ENCODE measurements around the gene U2SURP. TPM values are rescaled to one million over a fixed set of nuclear protein-coding genes. Genes with fewer than 3 reads are reported as not detected.

The U2SURP gene
- total RNA-seq, 1 experiment from 2014 or later, result 135 TPM

DNA sequence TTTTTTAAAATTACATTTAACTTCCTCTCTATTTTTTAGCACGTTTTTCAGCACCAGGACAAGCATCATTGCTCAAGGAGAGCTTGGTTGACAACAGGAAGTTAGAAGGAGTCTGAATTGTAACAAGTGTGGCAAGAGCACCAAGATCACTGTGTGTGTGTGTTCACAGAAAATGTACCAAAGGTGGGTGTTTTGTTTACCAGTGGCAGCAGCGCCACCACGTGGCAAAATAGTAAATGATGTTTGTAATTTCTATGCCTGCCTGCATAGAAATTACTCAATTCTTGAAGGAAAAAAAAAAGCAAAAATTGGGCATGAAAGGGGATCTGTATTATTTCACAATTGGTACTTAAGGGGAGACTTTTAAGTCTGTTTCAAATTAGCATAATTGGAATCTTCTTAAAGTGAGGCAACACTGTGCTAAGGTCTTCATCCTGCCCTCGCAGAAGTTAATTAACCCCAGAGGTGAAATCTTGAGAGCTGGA, 7.4 kb upstream of the U2SURP start:
- Histone ChIP-seq H4K20me1 (ENCODE audit: insufficient read depth, low read depth, low read length) (no peaks in the 10 kb centered on the region), H3K4me2 (ENCODE audit: low read depth, low read length, poor library complexity, severe bottlenecking) (no peak overlapping the region), H3K27me3 (ENCODE audit: low read length) (no peaks in the 10 kb centered on the region), H3K27ac (ENCODE audit: low read length) (no peak overlapping the region), H3K9ac (ENCODE audit: low read length) (no peak overlapping the region), H3K9me3 (ENCODE audit: low read length) (no peaks in the 10 kb centered on the region), H2AFZ (ENCODE audit: low read length) (no peak overlapping the region), H3K79me2 (ENCODE audit: low read length) (no peaks in the 10 kb centered on the region), H3K4me3 (ENCODE audit: low read length) (no peak overlapping the region), H3K36me3 (ENCODE audit: insufficient read depth, low read length) (no peaks in the 10 kb centered on the region), H3K4me1 (ENCODE audit: low read length) (peaks cover 6% of the 10 kb centered on the region), H3K9me2 (replicated peaks; ENCODE audit: insufficient read depth, low read length) (no peaks in the 10 kb centered on the region)
- peak; percentile 80 for DNase-seq

DNA sequence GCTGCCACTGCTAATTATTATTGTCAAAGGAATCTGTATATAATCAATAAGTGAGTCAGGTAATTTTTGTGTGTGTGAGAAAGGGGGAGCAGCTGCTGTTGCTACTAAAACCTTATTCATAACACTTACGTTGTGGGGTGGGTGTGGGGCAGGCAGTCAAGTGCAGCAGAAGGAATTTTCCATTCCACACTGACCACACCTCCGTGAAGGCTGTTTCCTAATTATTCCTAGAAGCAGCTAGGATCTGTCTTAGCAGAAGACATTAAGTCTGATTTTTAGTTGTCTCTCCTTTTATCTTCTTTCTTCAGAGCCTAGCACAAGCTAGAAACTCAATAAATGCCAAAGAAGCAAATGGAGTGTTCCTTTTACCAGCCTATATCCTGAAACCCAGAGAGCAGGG, 4.0 kb upstream of the U2SURP start:
- no peak overlapping the region for H3K4me3 ChIP-seq (ENCODE audit: low read length)
- peaks cover 17% of the 10 kb centered on the region for H3K79me2 ChIP-seq (ENCODE audit: low read length)
- no peaks in the 10 kb centered on the region for H3K9me2 ChIP-seq (replicated peaks; ENCODE audit: insufficient read depth, low read length)
- H3K27me3 ChIP-seq (ENCODE audit: low read length), result no peaks in the 10 kb centered on the region
- no peak for DNase-seq
- H3K4me2 ChIP-seq (ENCODE audit: low read depth, low read length, poor library complexity, severe bottlenecking), result no peak overlapping the region
- no peak overlapping the region for H3K9ac ChIP-seq (ENCODE audit: low read length)
- no peaks in the 10 kb centered on the region for H4K20me1 ChIP-seq (ENCODE audit: insufficient read depth, low read depth, low read length)
- no peak overlapping the region for H2AFZ ChIP-seq (ENCODE audit: low read length)
- H3K27ac ChIP-seq (ENCODE audit: low read length), result no peak overlapping the region
- H3K36me3 ChIP-seq (ENCODE audit: insufficient read depth, low read length), result no peaks in the 10 kb centered on the region
- H3K9me3 ChIP-seq (ENCODE audit: low read length), result no peaks in the 10 kb centered on the region
- H3K4me1 ChIP-seq (ENCODE audit: low read length), result peaks cover 13% of the 10 kb centered on the region

DNA sequence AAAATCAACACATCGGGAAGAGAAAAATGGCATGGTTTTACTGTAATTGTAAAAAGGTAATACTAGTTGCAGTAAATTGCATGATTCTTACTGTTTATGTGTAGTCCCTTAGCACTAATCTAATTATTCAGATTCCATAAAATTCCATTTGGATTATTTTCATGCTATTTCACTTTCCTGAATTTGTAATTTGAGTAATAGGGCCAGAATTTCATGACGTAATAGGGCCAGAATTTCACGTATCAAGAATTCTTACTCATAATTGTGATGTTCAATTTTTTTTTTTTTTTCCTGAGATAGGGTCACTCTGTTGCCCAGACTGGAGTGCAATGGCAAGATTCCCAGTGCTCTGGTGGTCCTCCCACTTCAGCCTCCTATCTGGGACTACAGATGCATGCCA, 2.9 kb upstream of the U2SURP start:
- no peaks in the 10 kb centered on the region for H3K9me3 ChIP-seq (ENCODE audit: low read length)
- no peak overlapping the region for H3K27ac ChIP-seq (ENCODE audit: low read length)
- DNase-seq, result no peak
- peaks cover 19% of the 10 kb centered on the region for H3K4me1 ChIP-seq (ENCODE audit: low read length)
- H3K4me3 ChIP-seq (ENCODE audit: low read length), result no peak overlapping the region
- H2AFZ ChIP-seq (ENCODE audit: low read length), result no peak overlapping the region
- no peaks in the 10 kb centered on the region for H3K36me3 ChIP-seq (ENCODE audit: insufficient read depth, low read length)
- no peaks in the 10 kb centered on the region for H3K27me3 ChIP-seq (ENCODE audit: low read length)
- peaks cover 28% of the 10 kb centered on the region for H3K79me2 ChIP-seq (ENCODE audit: low read length)
- H3K9ac ChIP-seq (ENCODE audit: low read length), result no peak overlapping the region
- no peak overlapping the region for H3K4me2 ChIP-seq (ENCODE audit: low read depth, low read length, poor library complexity, severe bottlenecking)
- H4K20me1 ChIP-seq (ENCODE audit: insufficient read depth, low read depth, low read length), result no peaks in the 10 kb centered on the region
- H3K9me2 ChIP-seq (replicated peaks; ENCODE audit: insufficient read depth, low read length), result no peaks in the 10 kb centered on the region

DNA sequence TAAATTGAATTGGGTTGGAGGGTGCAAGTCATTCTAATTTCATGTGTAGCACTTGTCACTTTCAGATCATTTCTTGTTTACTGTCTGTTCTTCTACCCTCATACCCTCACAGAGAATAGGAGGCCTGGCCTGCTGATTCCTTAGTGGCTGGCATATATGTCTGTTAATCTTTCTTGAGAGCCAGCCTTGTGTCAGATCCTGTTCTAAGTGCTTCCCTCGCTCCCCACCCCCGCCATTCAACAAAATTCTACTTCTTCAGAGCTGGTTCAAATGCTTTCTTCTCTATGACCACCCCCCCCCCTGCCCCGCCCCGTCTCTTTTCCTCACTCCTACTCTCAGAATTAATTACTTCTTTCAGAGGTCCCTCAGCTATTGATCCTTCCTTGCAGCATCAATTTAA, 1.5 kb upstream of the U2SURP start:
- H3K9ac ChIP-seq (ENCODE audit: low read length), result no peak overlapping the region
- H3K9me3 ChIP-seq (ENCODE audit: low read length), result no peaks in the 10 kb centered on the region
- no peak overlapping the region for H2AFZ ChIP-seq (ENCODE audit: low read length)
- H3K79me2 ChIP-seq (ENCODE audit: low read length), result peaks cover 42% of the 10 kb centered on the region
- H3K4me2 ChIP-seq (ENCODE audit: low read depth, low read length, poor library complexity, severe bottlenecking), result peak overlapping the region; percentile 93
- DNase-seq, result no peak
- H3K9me2 ChIP-seq (replicated peaks; ENCODE audit: insufficient read depth, low read length), result no peaks in the 10 kb centered on the region
- H3K27ac ChIP-seq (ENCODE audit: low read length), result no peak overlapping the region
- peaks cover 27% of the 10 kb centered on the region for H3K4me1 ChIP-seq (ENCODE audit: low read length)
- H4K20me1 ChIP-seq (ENCODE audit: insufficient read depth, low read depth, low read length), result peaks cover 3% of the 10 kb centered on the region
- H3K4me3 ChIP-seq (ENCODE audit: low read length), result no peak overlapping the region
- H3K27me3 ChIP-seq (ENCODE audit: low read length), result no peaks in the 10 kb centered on the region
- no peaks in the 10 kb centered on the region for H3K36me3 ChIP-seq (ENCODE audit: insufficient read depth, low read length)

DNA sequence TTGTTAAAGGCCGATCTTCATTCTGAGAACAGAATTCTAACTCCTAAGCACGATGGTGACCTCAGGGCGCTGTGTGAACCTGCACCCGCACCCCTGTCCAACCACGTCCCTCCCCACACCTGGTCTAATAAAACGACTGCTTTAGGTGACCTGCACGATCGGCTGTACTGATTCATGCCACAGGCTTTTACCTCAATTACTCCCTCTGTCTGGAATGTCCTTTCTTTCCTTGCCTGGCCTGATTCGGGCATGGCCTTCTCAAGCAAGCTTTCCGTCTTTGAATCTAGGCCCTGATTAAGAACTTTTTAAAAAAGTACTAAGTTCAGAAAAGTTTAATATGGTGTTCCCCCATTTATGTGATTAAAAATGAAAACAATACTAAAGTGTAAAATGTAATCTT, 842 bp upstream of the U2SURP start:
- Histone ChIP-seq H3K27ac (ENCODE audit: low read length) (peak overlapping the region; percentile 80), H3K4me3 (ENCODE audit: low read length) (peak overlapping the region; percentile 99), H3K4me1 (ENCODE audit: low read length) (peaks cover 34% of the 10 kb centered on the region), H3K4me2 (ENCODE audit: low read depth, low read length, poor library complexity, severe bottlenecking) (peak overlapping the region; percentile 93), H3K36me3 (ENCODE audit: insufficient read depth, low read length) (0 out of 2 replicates have a peak, but pooled peaks cover 3% of the 10 kb centered on the region), H3K9ac (ENCODE audit: low read length) (peak overlapping the region; percentile 94), H3K9me2 (replicated peaks; ENCODE audit: insufficient read depth, low read length) (no peaks in the 10 kb centered on the region), H2AFZ (ENCODE audit: low read length) (peak overlapping the region; percentile 88), H3K9me3 (ENCODE audit: low read length) (no peaks in the 10 kb centered on the region), H3K27me3 (ENCODE audit: low read length) (no peaks in the 10 kb centered on the region), H4K20me1 (ENCODE audit: insufficient read depth, low read depth, low read length) (peaks cover 9% of the 10 kb centered on the region), H3K79me2 (ENCODE audit: low read length) (peaks cover 48% of the 10 kb centered on the region)
- no peak for DNase-seq

DNA sequence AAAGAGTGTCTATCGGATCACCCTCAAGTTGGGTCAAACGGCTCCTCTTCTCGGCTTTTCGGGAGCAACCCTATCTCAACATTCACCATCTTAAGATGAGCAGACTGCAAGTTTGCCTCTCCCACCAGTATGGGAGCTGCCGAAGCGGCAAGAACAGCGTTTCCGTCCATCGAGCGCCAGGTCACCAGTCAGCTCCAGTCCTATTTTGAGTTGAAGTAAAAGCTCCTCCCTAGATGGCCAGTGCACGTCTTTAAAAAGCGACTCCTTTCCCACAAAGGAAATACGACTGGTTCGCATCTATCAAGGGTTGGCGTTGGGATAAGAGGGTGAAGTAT, 369 bp upstream of the U2SURP start:
- Histone ChIP-seq H4K20me1 (ENCODE audit: insufficient read depth, low read depth, low read length) (peaks cover 14% of the 10 kb centered on the region), H2AFZ (ENCODE audit: low read length) (peak overlapping the region; percentile 88), H3K36me3 (ENCODE audit: insufficient read depth, low read length) (0 out of 2 replicates have a peak, but pooled peaks cover 3% of the 10 kb centered on the region), H3K27me3 (ENCODE audit: low read length) (no peaks in the 10 kb centered on the region), H3K4me1 (ENCODE audit: low read length) (peaks cover 38% of the 10 kb centered on the region), H3K9ac (ENCODE audit: low read length) (peak overlapping the region; percentile 94), H3K27ac (ENCODE audit: low read length) (peak overlapping the region; percentile 80), H3K9me3 (ENCODE audit: low read length) (no peaks in the 10 kb centered on the region), H3K79me2 (ENCODE audit: low read length) (peaks cover 53% of the 10 kb centered on the region), H3K4me3 (ENCODE audit: low read length) (peak overlapping the region; percentile 99), H3K9me2 (replicated peaks; ENCODE audit: insufficient read depth, low read length) (no peaks in the 10 kb centered on the region), H3K4me2 (ENCODE audit: low read depth, low read length, poor library complexity, severe bottlenecking) (peak overlapping the region; percentile 93)
- DNase-seq, result peak; percentile 93

DNA sequence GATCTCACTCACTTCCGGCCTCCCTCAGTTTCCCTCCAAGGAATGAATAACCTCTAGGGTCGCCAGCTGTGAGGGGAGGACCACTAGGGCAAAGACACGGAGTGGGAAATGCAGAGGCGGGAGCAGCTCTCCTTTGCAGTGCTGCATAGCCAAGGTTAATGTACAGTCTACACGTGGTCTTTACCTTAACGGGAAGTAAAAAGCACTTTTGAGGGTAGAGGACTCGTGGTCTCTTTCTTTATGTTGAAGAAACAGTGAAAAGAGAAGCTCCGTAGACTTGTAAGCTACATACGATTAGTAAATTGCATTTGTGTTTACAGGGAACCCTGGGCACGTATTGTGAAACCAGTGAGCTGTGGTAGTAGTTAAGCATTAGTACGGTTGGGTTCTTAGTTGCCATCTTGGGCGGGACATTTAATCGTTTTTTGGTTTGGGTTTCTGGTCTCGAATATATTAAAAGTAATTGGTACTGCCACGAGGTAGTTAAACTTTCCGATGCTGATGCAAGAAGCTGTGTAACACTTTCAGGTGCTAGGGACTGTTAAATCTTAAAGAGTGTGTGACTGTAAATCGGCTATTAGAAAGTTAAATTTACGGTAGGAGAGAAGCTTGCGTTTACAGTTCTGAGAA, 828 bp downstream of the U2SURP start:
- Histone ChIP-seq H3K9ac (ENCODE audit: low read length) (peak overlapping the region; percentile 94), H3K9me3 (ENCODE audit: low read length) (no peaks in the 10 kb centered on the region), H3K9me2 (replicated peaks; ENCODE audit: insufficient read depth, low read length) (no peaks in the 10 kb centered on the region), H3K27ac (ENCODE audit: low read length) (peak overlapping the region; percentile 80), H3K36me3 (ENCODE audit: insufficient read depth, low read length) (0 out of 2 replicates have a peak, but pooled peaks cover 3% of the 10 kb centered on the region), H2AFZ (ENCODE audit: low read length) (peak overlapping the region; percentile 44; the same call in 1 of the 2 replicates), H3K4me2 (ENCODE audit: low read depth, low read length, poor library complexity, severe bottlenecking) (peak overlapping the region; percentile 93), H4K20me1 (ENCODE audit: insufficient read depth, low read depth, low read length) (peaks cover 26% of the 10 kb centered on the region), H3K27me3 (ENCODE audit: low read length) (no peaks in the 10 kb centered on the region), H3K4me3 (ENCODE audit: low read length) (peak overlapping the region; percentile 99), H3K4me1 (ENCODE audit: low read length) (peaks cover 50% of the 10 kb centered on the region), H3K79me2 (ENCODE audit: low read length) (peaks cover 65% of the 10 kb centered on the region)
- peak; percentile 77 for DNase-seq

DNA sequence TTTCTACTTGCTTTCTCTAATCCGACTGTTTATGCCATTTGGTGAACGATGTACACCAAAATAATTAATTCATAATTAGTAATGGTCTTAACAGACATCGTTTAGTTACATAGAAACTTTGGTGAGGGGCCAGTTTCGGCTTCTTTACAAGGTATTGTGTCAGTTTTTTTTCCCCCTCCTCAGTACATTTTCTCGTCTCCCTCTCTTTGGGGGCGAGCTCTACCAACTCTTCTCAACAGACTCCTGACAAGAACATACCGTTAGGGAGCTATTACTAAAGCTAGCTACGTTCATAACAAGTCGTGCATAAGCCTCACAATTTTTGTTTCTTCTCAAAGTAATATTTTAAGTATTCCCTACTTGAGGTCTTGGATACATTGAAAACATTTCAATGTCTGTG, 1.4 kb downstream of the U2SURP start:
- 0 out of 2 replicates have a peak, but pooled peaks cover 3% of the 10 kb centered on the region for H3K36me3 ChIP-seq (ENCODE audit: insufficient read depth, low read length)
- H3K9me3 ChIP-seq (ENCODE audit: low read length), result no peaks in the 10 kb centered on the region
- DNase-seq, result peak; percentile 60
- H3K9me2 ChIP-seq (replicated peaks; ENCODE audit: insufficient read depth, low read length), result no peaks in the 10 kb centered on the region
- H3K4me3 ChIP-seq (ENCODE audit: low read length), result peak overlapping the region; percentile 99
- no peaks in the 10 kb centered on the region for H3K27me3 ChIP-seq (ENCODE audit: low read length)
- H3K4me2 ChIP-seq (ENCODE audit: low read depth, low read length, poor library complexity, severe bottlenecking), result peak overlapping the region; percentile 93
- peaks cover 29% of the 10 kb centered on the region for H4K20me1 ChIP-seq (ENCODE audit: insufficient read depth, low read depth, low read length)
- no peak overlapping the region for H2AFZ ChIP-seq (ENCODE audit: low read length)
- peak overlapping the region; percentile 80 for H3K27ac ChIP-seq (ENCODE audit: low read length)
- peak overlapping the region; percentile 94 for H3K9ac ChIP-seq (ENCODE audit: low read length)
- H3K4me1 ChIP-seq (ENCODE audit: low read length), result peaks cover 51% of the 10 kb centered on the region
- peaks cover 70% of the 10 kb centered on the region for H3K79me2 ChIP-seq (ENCODE audit: low read length)
